GM19240 (cell line): ENCODE data around the gene RSPH3.
A peak's percentile ranks its signal among the peaks of the same experiment; 100 is the strongest.
"Not testable (repeated sequence)": the region's sequence is repeated elsewhere in the genome, so short reads cannot be mapped to it uniquely, and the experiment has no call there.

ENCODE experiments used
- DNase-seq: peaks from one replicate; pipeline ENCODE4 v3.0.0; 2011; ENCODE audit warnings: low spot score; ENCODE audit not compliant: insufficient read length

RSPH3 gene

GRCh38 chr6:158999666-159000403 is at the start of gene RSPH3:
Gene RSPH3 (minus strand): TSS chr6:159000202. CDS start chr6:158999550, 652 bp downstream.
- peak; percentile 85 for DNase-seq

DNA sequence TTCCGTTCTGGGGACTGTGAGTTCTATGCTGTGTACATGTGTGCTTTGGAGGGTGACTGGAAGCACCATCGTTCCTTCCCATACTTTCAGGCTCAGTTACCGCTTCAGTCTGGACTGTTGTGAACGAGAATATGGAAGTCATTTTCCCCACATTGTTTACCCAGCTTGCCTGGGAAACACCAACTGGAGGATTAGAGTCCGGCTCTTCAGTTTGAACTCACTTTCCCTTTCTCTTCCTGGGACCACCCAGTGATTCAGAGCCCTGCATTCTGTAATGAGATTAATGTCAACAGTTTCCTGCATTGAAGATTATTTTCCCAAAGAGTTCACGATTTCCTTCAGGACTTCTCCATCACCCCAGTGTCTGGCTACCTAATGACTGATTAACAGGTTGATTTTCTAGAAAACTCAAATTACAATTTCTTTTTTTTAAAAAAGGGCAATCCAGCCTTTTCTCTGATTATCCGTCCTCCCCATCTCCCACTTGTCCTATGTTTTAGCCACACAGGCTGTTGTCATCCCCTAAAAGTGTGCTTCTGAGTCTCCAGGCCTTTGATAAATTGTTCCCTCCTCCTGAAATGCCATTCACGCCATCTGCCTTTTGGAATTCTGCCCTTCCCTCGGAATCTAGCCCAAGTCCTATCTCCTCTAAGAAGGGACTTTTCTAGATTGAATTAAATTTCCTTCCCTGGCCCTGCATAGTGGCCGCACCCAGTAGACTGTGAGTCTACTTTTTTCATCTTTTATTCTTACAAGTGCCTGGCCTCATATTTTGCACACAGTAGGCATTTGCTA is 48.1 kb upstream of the RSPH3 start:
- DNase-seq, result no peak

GRCh38 chr6:159045801-159046200 is 45.8 kb upstream of the RSPH3 start:
- DNase-seq, result no peak

GRCh38 chr6:159044899-159045727 is 45.1 kb upstream of the RSPH3 start, which contains the start of gene TAGAP:
Gene TAGAP (minus strand): TSS chr6:159044991. CDS start chr6:159044146, 845 bp downstream.
- DNase-seq, result peak; percentile 72

- DNase-seq, result no peak
These were observed 43.9 kb upstream of the RSPH3 start for GRCh38 chr6:159043947-159044346.

GRCh38 chr6:159043251-159043650 is 43.2 kb upstream of the RSPH3 start:
- no peak for DNase-seq

DNA sequence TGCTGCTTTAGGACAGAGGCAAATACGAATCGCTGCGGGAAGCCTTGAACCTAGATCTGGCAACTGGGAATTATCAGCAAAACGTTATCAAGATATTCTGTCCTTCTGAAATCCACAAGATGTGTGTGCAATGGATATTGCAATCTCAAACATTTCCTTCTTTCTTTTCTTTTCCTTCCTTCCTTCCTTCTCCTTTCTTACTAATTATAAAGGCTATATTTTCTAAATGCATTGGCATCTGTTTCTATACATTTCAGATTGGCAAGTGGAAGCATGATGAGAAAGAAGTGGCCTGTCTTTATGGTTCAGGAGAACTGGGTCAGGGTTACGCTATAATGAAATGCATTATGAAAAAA is 42.8 kb upstream of the RSPH3 start:
- DNase-seq, result no peak

DNA sequence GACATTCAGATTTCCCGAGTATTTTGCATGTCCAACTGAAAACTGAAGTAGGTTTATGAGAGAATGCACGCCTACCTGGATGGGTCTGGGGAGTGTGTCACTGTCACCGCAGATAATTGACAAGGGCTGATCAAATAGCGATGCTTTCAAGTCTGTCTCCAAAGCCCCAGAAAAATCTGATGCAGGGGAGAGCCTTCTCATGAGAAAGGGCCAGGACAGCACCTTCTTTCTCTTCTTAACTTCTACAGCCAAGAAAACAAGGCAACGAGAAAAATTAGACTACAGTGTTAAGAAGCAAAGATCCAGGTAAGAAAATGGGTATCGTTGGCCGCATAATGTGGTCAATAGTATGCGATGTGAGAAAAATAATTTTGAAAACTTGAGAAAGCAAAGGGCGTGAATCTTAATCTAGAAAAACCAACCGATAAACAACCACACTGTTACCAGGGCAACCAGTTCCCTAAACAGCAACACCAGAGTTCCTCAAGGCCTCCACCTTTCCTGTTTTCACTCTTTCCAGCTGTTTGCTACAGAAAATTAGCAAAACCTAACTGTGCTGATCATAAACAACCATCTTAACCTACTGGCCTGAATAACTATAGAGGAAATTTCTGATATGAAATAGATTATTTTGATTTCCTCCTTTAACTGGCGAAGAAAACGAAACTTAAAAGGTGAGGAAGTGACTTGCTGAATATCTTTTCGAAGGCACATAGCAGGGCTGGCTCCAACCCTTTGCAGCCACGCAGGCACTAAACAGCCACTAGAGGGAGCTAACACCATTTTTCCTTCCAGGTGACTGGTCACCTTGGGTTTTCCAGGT is 42.2 kb upstream of the RSPH3 start:
- DNase-seq, result peak; percentile 40

DNA sequence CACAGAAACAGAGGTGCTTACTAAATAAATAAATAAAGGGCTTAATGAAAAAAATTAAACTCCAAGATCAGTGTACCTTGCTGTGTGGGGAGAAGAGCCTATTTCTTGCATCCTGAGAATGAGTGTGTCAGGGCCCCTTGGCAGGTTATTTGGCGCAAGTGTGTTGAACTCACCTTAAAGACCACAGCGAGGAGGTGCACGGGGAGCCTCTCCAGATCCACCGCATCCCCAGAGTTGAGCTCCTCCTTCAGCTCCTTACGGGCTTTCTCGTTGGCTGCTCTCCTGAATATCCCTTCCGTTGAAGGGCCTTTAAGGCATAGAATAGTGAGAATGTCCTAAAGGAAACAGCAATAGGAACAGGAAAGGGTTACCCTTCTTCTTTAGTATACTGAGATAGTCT is 41.2 kb upstream of the RSPH3 start:
- no peak for DNase-seq

DNA sequence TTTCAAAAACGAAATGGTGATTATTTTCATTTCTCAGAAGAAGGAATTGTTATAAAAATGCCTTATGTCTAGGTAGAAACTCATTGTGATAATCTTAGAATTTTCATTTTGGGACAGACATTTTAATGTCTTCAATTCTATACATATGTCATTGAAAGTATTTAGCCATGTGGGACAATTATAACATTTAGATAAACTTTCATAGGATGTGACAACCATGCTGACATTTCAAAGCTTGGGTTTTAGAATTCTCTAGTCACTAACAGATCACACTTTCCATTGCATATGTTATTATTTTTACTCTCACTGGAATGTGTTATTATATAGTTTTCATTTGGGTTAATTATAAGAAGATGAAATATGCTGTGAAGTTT is 39.9 kb upstream of the RSPH3 start:
- DNase-seq, result no peak

DNA sequence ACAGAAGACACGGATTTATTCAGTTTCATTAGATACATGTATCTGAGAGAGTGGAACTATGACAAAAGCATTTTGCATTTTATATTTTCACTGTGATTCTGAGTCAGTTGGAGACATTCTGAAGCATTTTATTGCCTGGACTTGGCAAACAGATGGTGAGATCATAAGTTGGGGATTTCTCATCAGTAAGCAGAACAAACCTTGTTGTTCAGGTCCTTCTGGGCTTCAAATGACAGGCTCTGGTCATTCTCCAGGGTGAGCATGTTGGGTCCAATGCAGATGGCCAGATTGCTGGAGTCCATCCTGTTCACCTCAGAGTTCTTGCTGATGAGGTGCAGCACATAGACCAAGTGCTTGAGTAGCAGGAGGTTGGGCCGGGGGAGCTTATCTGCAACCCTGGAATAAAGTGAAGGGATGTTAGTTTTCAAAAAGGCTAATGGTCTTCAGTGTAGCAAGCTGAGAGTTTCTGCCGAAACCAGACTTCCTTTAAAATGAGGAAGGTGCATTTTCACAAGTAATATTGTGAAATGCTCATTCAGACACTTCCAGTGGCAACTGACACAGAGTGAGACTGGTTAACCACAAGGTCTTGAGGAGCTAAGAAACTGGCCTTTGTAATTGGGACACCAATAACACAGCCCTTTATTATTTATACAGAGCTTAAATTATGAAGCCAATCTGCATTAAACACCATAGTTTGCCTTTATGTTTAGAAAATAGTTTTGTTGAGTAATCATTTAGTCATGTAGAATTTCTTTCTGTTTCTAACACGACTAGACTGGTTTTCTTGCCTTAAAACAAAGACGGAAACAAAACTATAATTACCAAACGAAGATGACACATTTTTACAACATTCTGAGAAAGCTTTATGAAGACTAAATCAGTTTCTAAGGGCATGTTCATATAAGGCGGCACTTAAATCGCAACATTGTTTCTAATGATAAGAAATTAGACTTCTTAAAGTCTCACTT is 39.2 kb upstream of the RSPH3 start:
- peak; percentile 18 for DNase-seq

GRCh38 chr6:159038318-159038717 is 38.3 kb upstream of the RSPH3 start:
- DNase-seq, result not testable (repeated sequence)

DNA sequence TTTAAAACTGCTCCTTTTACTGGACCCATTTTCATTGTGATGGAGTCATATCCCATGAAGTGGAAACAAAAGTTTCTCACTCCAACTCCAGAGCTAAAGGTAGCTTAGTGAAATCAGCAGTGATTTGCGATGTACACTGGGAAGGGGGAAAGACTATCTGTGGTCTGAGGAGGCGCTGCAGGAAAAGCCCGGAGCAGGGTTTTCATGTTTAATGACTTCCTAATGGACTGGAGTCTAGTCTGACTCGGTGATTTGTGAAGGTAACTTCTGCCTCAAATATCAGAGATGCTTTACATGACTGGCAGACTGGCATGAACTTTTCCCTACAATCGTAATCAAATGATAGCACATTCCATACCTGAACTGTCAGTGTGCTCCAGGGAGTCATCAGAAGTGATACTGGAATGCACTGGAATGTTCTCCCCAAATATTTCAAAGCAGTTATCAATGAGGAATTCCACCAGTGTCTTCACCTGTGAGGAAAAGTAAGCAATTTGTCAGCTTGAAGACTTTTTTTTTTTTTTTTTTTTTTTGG is 37.8 kb upstream of the RSPH3 start:
- no peak for DNase-seq

- DNase-seq, result no peak
These were observed 36.7 kb upstream of the RSPH3 start for GRCh38 chr6:159036673-159037072.

- no peak for DNase-seq
These were observed 35.9 kb upstream of the RSPH3 start for GRCh38 chr6:159035891-159036290.

DNA sequence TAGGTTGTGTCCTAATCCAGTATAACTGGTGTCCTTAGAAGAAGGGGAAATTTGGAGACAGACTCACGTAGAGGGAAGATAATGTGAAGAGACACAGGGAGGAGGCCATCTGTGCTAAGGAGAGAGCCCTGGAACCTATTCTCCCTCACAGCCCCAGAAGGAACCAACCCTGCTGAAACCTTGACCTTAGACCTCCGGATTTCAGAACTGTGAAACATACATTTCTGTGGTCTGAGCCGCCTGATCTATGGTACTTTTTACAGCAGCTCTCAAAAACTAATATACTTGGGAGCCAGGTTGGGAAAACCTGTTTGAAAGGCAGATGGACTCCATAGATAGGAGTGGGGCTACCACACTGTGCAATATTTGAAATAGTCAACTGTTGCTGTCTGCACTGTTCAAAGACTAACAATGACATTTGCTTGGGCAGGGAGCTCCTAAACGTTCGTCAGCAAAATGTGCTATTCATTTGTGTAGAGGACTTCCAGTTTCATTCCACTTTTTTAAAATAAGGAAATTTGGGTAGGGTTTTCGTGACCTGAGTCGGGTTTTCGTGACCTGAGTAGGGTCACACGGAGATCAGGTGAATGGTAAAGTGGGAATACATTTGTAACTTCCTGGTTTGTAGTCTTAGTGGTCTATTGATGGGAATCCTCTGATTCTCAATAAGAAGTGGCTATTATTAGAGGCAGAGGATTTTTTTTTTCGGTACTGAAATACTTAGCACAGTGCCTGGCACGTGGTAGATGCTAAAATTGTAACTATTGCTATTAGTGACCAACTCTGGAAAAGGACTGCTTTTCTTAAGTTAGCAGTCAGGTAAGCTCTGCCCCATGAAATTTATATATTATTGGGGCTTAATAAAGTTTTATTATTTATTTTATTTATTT is 33.4 kb upstream of the RSPH3 start:
- no peak for DNase-seq

- DNase-seq, result no peak
These were observed 31.8 kb upstream of the RSPH3 start for GRCh38 chr6:159031846-159032245.

- DNase-seq, result no peak
These were observed 30.2 kb upstream of the RSPH3 start for GRCh38 chr6:159030168-159030567.

GRCh38 chr6:159025224-159025623 is 25.2 kb upstream of the RSPH3 start:
- not testable (repeated sequence) for DNase-seq
